HG03558 (cell line): Measurements from ENCODE around the gene LRRC47.
A peak's percentile ranks its signal among the peaks of the same experiment; 100 is the strongest.

ENCODE experiments used
- ATAC-seq: cut with Tn5 transposase; IDR thresholded peaks from one replicate; pipeline ENCODE4 v1.9.1; 2021; ENCODE audit warnings: moderate number of reproducible peaks; ENCODE audit not compliant: unreplicated experiment; ENCODE audit errors: extremely low read depth

Gene LRRC47

DNA sequence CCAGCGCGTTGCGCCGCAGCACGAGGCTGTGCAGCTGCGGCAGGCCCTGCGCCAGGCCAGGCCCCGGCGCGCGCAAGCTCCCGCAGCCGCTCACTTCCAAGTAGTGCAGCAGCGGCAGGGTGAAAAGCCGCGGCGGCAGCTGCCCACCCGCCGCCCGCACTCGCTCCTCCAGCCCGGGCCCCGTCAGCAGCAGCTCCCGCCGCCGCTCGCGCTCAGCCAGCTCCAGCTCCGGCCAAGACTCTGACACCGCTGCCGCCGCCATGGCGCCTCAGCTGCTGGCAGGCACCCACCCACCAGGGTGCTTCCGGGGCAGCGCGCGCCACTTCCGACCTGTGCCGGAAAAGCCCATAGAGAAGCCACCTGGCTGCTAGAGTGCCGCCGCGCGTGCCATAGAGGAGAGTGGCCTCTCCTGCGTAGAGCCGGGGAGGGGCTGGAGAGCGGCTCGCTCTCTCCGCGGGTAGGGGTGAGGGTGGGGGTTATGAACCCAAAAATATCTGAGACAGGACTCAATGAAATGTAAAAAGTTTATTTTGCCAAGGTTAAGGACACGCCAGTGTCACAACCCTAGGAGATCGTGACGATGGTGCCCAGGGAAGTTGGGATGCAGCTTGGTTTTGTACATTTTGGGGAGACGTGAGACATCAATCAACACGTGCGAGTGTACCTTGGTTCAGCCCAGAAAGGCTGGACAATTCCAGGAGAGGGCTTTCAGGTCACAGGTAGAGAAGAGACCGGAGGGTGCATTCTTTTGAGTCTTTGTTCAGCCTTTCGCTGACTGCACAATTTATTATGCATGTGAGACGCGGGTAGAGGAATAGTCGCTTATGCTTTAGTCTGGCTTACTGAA, at the start of gene LRRC47:
TSS of gene LRRC47 (minus strand) at position 284 of the 847 bp plus-strand sequence. CDS start at position 262, 22 bp downstream.
- peak; percentile 82 for ATAC-seq

DNA sequence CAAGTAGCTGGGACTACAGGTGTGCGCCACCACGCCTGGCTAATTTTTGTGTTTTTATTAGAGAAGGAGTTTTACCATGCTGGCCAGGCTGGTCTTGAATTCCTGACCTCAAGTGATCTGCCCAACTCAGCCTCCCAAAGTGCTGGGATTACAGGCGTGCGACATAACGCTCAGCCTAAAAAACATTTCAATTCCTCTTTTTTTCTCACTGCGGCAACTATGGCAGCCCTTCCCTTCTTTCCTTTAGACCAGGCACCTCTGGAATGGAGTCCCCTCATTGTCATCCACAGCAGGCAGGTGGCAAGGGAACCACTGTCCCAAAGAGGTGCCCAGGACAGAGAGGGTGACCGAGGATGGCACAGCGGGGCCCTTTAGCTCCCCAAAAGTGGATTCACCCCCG, 46.6 kb upstream of the LRRC47 start:
- ATAC-seq = no peak

DNA sequence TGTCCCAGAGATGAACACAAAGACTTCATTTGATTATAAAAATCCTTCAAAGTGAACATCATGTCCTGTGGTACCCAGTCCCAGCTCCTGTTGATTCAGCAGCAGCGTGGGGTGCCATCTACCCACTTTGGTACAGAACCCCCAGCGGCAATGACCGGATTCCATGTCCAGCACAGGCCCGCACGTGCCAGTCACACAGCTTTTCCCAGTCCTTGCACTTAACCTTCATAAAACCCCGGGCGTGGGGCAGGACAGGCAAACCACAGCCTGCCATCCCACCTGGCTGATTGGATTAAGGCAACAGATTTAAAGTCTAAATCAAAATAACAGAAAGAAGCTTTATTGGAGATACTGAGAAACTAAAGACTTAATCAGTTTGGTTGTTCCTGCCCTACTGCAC, 45.2 kb upstream of the LRRC47 start:
- no peak for ATAC-seq

DNA sequence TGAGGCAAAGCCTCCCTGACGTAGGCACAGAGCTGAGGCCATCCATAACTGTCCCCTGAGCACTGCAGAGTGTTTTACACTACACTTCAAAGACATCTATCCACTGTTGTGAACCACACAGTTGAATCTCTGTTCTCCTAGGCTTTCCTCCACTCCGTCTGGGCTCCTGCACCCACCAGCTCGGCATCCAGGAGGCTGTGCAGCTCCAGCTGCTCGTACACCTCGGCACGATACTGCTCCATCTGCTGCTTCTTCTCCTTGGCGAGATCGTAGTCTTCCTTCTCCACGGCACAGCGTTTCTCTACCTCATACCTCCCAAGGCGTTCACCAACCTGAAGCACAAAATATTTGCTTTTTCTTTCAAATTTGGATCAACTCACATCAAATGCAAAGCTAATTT, 42.5 kb upstream of the LRRC47 start:
- ATAC-seq = no peak

DNA sequence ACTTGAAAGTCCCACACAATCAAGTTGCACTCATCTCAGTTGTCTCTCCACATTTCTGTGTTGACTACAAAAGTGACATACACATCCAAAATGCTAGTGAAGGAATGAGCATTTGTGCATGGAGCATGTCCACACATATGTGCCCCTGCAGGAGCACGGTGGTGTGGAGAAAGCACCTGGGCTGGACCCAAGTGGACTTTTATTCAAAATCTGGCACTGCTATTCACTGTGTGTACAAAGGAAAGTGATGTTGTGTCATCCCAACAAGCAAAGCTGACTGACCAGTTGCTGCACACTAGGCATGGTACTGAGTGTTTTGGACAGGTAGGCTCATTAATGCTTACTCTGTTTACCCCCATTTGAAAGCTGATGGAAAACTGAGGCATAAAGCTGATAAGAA, 41.4 kb upstream of the LRRC47 start:
- ATAC-seq = no peak

DNA sequence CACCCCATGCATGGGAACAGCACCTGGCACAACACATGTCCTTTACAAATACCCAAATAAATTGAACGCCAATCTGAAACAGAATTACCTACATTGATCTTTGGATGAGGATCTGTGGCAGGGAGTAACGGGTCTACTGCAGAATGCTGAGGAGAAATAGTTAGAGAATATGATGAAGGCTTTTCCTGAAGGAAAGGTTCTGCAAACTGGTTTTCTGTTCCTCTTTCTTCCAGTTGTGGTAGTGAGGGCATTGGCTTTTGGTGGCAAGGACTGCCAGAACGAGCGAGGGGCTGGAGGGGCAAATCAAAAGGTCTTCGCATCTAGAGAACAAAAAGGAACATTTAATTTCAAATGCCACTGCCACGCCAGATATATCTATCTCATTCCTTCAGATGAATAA, 40.9 kb upstream of the LRRC47 start:
- no peak for ATAC-seq

DNA sequence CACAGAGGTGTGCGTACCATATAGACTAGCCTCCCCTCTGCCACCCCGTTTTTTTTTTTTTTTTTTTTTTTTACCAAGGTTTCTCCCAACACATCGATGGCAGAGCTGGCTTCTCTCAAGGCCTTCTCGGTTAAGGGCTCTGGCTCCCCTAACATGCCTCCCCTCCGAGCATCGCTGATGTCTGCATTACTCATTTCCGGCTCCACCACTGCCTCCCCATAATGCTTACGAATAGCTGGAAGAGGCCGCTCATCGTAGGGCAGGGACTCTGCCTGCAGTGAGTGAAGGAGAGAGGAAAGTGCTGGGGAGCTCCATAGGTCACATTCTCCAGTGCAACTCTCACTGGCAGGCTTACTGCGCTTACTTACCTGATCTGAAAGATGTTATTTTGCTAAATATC, 40.1 kb upstream of the LRRC47 start:
- no peak for ATAC-seq

DNA sequence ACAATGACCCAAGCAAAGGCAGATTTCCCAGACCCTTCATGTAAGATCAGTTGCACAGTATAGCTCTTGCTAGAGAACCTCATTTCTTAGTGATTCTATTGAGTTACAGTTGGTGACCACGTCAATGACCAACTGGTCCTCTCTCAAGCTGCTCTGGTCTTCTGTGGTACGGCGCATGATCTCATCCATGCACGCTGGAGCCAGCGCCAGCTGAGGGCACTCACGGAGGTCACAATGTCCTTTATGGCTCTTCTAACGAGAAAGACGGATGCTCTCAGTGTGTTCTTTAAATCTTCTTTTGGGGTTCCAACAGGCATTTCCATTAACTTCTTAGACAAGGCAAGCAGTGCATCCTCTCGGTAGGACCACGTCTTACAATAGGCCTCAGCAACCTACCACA, 38.4 kb upstream of the LRRC47 start:
- no peak for ATAC-seq

DNA sequence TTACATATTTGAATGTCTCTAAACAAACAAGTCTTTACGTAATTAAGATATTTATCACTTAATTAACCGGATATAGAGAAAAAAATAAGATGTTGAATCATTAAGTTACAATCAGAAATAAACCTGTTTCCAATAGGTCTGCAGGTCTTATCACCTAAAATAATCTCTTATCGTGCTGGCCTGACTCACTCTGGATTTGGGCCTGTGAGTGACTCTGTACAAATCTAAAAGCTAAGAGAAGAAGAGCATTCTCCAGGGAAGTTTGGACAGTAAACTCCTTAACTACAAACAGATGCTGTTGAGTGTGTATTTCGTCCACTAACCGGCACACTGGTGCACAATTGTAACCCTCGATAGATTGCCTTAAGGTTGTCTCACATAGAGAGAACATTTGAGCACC, 35.4 kb upstream of the LRRC47 start:
- ATAC-seq = no peak

DNA sequence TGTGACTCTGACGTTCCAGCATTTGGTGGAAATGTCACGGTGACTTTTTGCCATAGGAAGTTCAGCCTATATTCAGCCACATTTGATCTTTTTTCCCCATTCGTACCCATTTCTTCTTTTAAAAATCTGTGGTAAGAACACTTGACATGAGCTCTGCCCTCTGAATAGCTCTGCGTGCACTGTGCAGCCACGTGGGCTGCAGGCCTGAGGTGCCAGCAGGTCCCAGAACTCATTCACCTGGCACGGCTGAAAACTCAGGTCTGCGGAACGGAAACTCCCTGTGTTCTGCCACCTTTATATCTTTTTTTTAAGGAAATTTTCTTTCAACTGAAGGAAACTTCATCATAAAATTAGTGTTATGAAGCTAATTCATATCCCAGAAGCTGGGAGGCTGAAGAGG, 32.1 kb upstream of the LRRC47 start:
- ATAC-seq = no peak

DNA sequence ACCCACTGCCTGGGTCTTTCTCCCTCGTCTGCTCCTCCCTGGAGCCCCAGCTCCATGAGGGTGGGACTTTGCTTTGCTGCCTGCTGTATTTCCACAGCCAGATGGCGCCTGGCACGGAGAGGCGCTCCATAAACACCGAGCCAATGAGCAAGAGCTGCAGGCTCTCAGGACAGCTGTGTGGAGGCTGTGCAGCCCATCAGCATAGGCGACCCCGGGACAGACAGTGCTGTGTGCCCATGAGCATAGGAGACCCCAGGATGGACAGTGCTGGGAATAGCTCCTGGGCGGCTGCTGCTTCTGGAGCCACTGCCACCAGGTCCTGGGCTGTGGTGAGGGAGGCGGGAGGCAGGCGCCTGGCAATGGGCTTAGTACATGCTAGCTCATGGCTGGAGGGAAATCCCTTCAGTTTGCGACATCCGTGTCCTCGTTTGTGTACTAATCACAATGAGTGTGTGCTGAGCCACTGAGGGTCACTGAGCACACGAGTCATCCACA, 31.6 kb upstream of the LRRC47 start:
- ATAC-seq = no peak

DNA sequence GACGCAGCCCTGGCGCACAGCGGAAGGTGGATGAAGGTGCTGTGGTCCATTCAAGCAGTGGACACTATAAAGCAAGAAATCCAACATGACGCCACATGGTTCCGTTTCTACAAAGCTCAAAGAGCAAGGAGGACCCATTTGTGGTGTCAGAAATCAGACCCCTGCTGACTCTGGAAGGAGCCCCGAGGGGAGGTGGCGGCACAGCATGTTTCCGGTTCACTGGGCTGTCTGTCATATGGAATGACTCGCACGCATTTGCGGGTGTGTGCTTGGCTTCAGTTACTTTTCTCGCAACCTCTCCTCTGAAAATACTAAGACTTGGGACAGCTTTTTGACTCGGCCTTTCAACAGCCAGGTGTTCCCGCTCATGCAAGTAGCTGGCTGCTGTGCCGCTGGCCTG, 29.1 kb upstream of the LRRC47 start:
- ATAC-seq = no peak

DNA sequence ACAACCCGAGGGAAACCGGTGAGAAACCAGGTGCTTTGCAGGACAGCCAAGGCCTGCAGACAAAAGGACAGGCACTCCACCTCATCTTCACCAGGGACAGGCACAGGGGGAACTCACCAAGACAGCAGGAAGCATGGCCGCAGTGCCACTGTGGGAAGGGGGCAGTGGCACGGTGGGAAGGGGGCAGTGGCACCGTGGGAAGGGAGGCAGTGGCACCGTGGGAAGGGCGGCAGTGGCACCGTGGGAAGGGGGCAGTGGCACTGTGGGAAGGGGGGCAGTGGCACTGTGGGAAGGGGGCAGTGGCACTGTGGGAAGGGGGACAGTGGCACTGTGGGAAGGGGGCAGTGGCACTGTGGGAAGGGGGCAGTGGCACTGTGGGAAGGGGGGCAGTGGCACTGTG, 28.4 kb upstream of the LRRC47 start:
- ATAC-seq = no peak

DNA sequence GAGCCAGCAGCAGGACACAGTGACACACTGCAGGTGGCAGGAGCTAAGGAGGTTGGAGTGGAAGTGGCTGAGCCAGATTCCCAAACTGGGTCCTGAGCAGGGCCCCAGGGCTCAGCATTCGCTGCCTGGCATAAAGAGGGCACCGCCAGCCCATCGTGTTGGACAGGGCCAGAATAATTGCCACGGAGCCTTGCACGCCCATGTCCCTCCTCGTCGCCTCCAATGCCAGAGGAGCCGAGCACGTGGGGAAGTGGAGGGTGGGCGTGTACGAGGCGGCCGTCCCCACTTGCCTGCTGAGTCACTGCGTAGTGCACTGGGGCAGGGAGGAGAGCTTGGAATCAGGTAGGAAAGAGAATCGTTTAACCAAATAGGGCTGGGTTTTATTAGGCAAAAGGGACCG, 26.1 kb upstream of the LRRC47 start:
- no peak for ATAC-seq

DNA sequence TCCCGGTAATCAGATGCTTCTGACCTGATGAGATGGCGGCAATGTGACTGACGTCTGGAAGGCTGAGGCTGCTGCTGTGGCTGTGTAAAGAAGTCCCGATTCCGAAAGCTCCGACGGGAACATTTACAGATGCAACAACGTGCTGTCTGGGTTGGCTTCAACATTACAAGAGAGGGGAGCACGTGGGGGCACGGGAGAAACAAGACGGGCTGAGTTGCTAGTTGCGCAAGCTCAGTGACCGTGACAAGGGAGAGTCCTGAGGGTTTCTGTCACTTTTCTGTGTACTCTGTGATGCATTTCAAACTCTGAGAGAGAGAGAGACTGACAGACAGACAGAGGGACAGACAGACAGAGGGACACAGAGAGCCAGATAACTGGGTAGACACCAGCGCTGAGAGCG, 25.6 kb upstream of the LRRC47 start:
- no peak for ATAC-seq

DNA sequence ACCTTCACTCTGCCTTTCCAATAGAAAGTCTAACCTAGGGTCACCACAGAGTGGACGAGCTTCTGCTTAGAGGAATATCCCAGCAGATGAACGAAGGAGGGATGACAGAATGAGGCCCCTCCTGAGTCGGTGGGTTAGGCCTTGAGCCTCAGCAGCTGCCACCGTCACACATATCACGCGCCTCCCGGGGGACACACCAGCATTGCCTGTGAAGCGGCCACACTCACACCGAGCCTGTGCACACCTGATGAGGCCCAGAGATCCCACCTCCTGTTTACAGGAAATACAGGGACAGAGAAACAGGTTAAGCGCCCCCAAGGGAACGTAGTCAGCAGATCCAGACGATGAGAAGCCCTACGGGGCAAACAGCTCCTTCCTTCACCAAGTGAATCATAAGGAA, 25.1 kb upstream of the LRRC47 start:
- ATAC-seq = no peak

DNA sequence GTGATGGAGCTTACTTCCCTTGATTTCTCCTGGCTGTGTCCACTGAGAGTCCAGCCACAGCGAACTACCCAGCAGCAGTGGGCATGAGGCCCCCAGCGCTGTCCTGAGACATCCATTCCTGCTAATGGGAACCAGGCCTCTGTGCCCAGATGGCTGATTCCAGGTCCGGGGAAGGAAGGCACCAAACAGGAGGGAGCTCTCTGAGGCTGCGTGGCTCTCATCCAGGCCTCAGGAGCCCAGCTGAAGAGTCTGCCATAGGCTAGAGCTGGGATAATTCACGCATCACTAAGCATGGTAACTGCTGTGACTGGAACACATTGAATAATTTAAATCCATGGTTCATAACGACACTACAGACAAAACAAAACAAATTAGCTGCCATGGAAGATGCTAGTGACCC, 24.7 kb upstream of the LRRC47 start:
- no peak for ATAC-seq

DNA sequence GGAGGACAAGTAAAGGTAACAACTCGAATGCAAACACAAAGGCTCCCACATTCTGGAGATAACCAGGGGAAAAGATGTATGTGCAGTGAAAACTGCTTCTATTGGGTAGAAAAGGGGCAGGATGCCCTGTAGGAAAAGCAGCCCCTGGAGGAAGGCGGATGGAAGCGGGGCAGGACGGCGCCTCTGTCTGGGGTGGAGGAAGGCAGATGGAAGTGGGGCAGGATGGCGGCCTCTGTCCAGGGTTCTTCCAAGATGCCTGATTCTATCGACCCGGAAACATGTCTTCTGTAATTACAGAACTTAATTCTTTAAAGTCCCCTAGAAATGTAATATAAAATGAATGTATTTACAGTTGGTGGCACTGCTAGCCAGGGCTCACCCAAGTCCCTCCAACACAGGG, 24.0 kb upstream of the LRRC47 start:
- no peak for ATAC-seq

DNA sequence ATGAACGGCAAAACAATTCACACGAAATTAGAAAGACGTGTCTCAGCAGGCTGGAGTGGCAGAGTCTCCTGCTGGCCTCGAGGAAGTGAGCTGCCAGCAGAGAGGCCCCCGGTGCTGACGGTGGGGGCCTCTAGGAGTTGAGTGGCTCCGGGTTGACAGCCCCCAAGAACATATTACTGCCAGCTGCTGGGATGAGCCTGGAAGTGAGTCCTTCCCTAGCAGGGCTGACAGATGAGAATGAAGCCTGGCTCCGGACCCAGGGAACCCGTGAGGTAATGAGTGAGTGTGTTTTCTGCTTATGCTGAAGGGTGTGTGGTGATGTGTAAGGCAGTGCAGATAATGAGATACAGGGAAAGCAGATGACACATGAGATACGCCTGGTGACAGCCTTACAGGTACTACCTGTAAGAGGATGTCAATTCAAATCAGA, 23.5 kb upstream of the LRRC47 start:
- ATAC-seq = no peak

DNA sequence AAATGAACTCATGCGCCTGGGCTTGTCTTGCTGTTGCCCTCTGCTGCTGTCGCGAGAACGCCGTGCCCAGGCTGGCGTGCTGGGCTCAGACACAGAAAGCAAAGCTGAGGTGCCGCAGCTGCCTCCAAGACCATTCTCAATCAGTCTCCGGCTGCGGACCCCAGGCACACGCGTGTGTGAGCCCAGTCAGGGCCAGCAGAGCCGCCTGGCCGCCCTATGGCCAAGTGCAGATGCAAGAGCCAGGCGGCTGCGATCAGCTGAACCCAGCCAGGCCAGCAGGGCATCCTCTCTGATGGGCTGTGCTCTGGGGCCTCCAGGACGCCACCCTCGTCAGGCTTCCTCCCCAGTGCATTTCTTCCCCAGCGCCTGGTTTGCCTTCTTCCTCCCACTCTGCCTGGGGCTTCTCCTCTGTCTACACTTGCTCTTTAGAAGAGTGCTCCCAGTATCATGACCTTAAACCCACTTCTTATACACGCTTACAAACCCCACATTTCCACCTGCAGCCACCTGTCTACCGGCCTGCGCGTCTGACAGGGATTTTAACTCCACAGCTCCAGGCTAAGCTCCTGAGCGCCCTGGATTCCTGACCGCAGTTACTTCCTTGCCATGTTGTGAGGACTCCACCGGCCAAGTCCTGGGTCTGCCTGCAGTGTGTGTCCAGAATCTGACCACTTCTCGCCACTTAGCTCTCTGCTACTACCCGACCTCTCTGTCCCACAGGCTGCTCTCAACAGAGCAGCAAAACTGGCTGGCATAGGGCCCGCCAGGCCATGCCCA, 21.7 kb upstream of the LRRC47 start:
- ATAC-seq = no peak

DNA sequence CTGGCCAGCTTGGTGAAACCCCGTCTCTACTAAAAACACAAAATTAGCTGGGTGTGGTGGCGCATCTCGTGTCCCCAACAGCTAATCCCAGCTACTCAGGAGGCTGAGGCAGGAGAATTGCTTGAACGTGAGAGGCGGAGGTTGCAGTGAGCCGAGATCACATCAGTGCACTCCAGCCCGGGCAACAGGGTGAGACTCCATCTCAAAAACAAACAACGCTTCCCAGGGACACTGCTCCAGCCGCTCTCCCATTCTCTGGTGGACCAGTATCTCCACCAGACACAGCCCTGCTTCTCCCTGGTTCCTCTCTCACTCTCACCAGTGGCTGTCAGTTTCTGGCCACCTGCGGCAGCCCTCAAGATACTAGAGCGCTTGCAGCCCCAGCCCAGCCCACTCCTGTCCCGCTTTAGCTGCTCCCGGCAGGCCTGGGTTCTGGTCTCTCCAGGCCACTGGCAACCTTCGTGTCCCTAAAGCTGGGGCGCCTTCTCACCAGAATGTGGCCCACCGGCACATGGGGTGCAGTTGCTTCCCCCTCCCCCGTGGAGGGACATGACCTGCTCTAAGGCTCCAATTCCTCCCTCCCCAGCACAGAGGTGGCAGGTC, 20.9 kb upstream of the LRRC47 start:
- no peak for ATAC-seq
